GM18873 (cell line): ENCODE data around the gene UROC1.

Source experiments
- ATAC-seq: cut with Tn5 transposase; IDR thresholded peaks from one replicate; pipeline ENCODE4 v1.9.1; 2021; ENCODE audit warnings: mild to moderate bottlenecking, moderate library complexity, moderate number of reproducible peaks; ENCODE audit not compliant: unreplicated experiment, low FRiP score

The UROC1 gene

DNA sequence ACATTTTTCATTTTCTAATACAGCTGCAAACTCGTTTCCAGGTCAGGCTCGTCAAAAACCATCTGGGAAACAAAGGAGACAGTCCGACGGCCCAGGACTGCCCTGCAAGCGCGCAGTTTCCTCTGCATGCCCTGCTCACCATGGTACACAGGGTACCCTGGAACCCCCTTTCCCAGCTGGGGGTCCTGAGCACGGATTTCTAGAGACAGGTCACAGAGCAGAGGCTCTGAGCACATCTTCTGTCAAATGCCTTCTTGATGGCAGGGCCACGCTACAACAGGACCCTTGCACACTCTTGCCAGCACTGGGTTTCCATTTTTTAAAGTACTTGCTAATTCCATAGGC lies 50.0 kb downstream of the UROC1 start:
- ATAC-seq, result no peak

DNA sequence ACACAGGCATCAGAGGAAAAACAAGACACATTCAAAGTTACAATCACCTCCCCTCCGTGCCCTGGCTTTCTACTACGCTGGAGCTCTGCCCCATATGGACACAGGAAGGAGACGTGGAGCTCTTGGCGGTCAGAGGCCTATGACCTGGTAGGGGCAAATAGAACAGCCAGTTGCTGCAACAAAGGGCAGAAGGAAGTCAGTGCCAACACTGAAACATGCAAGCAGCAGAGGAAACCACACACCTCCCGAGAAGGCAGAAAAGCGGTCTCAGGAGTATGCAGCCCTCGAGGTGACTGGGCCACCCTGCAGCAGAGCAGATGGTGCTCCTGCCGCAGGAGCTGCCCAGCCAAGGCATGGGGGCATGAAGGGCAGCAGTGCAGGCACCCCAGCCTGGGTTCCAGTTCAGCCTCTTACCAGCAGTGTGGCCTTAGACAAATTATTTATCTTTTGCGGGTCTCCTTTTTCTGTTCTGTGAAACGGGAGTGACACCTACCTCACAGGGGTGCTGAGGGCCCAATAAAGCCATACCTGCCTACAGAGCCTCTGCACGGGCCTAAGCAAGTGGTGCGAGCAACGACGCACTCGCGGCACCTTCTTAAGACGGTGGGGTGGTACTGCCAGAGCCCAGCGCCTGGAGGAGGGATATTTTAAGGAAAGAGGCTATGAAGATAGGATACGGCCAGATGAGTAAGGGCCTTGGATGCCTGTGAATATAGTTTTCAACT lies 50.5 kb downstream of the UROC1 start:
- ATAC-seq, result no peak

- ATAC-seq, result no peak
These were observed 51.5 kb downstream of the UROC1 start for GRCh38 chr3:126465928-126466544.

DNA sequence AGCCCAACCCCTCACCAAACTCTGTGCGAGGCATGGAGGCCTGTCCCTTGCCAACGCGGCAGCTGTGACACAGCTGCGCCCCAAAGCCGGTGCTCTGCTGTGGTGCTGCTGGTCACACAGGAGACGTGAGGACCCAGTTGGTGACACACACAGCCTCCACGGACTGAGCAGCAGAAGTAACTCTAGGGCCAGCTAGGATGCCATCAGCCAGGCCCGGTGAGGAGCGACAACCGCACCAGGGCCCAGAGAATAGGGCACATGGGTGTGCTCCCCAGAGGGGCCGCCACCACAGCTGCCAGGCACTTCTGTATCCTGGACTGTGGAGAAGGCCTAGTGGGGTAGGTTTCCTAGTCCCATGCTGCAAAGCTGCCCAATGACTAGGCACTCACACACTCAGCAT lies 52.6 kb downstream of the UROC1 start:
- ATAC-seq, result no peak

DNA sequence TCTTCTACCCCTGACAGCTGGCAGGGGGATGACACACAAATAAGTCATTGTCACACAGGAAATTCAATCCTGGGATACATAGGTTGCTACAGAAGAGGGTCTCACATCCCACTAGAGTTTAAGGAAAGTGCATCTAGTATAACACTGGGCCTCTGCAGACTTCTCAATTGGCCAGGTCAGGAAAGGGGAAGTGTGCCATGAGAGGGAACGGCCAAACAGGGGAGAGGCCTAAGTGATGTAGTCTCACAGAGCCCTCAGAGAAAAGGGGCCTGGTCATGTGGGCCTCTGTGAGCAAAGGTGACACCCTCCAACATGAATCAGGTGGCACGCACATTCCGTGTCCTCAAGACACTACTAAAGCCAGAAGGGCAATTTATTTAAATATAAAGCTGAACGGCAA lies 53.1 kb downstream of the UROC1 start:
- ATAC-seq, result no peak

- no peak for ATAC-seq
These were observed 53.5 kb downstream of the UROC1 start for GRCh38 chr3:126464093-126464492.

GRCh38 chr3:126463521-126463920 lies 54.1 kb downstream of the UROC1 start:
- no peak for ATAC-seq

DNA sequence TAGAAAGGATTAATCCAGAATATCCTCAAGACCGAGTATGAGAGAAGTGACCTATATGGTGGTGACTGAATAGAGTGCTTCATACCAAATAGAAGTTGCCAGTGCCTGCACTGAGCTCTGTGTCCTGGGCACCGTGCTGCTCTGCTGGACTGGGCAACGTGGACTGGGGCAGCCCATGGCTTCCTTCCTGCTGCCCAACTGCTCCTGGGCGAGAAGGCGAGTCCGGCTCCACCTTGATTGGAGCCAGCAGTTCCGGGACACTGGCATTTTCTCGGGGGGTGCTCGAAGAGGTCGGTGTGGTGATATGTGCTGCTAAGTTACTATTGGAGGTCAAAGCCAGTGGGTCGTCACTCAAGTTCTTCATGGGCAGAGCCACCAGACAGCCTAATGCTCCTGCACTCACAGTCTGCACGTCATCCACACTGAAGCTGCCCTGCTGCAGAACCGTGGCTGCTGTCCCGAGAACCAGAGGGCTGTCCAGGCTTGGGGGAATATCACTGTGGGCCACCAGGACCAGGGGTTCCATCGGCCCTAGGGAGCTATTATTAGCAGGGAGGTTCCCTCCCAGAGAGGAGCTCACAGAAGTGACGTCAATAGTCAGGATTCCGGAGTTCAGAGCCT lies 56.0 kb downstream of the UROC1 start:
- no peak for ATAC-seq

DNA sequence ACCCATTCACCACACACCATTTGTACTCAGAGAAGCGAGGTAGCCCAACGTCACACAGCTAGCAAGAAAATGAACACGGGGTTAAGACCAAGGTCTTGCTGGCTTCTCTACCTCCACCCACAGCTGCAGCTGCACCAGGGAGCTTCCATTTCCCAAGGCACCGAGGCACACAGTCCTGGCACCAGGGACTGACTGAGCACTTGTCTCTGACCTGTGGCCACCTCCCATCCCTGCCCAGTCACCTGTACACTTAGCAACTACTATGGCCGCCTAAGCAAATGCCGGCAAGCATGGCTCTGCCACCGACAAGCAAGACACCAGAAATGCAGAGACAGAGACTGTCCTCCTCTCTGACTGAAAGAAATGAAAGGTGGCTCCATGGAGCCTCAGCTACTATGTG lies 57.2 kb downstream of the UROC1 start:
- ATAC-seq, result no peak

GRCh38 chr3:126459763-126460127 lies 57.8 kb downstream of the UROC1 start:
- ATAC-seq, result no peak

- no peak for ATAC-seq
These were observed 58.3 kb downstream of the UROC1 start for GRCh38 chr3:126459111-126459762.

GRCh38 chr3:126456766-126457388 lies 60.7 kb downstream of the UROC1 start:
- no peak for ATAC-seq

DNA sequence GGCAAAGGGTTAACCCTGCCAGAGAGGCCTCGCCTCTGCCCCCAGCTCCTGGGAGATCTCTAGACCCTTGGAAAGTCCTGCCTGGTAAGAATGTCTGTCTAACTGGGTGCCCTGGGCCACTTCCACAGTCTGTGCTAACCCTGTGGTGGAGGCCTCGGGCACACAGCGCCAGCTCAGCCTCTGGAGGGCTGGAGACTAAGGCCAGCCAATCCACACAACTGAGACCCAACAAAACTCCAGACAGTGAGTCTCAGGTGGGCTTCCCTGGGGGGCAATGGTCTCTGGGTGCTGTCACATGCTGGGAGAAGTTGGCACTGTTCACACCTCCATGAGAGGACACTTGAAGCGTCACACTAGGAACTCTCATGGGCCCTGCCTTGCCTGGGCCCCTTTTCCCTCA lies 61.4 kb downstream of the UROC1 start:
- ATAC-seq, result no peak

DNA sequence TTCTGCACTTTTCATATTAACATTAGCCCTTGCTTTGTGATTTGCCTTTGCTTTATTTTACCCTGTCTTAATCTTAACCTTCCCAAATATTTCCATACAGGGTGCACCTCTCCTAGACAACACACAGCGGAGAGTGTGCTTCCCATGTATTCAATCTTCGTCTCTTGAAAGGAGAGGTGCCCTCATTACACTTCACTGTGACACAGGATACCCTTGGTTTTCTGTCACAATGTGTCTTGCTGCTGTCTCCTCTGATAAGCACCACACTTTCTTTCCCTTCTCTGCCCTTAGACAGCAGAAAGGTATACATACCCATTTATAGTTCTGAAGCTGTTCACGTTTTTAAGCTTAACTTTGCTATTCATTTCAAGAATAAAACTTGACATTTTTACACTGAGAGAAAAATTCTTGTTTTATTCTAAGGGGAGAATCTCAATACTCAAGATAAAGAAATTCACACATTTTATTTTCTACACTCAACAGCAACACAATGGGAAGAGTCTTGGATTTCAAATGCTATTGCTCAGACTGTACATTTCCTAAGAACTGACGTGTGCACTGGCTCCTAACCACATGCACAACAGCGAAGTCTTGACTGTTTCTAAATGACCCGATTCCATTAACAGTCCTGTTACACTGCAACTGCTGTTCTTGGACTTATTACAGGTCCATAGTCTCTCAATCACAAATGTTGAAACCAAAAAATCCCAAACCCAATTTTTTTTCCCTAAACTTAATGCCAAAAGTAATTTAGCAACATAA lies 63.0 kb downstream of the UROC1 start:
- no peak for ATAC-seq

- no peak for ATAC-seq
These were observed 63.5 kb downstream of the UROC1 start for GRCh38 chr3:126454025-126454424.

GRCh38 chr3:126452213-126452612 lies 65.4 kb downstream of the UROC1 start:
- ATAC-seq, result no peak

GRCh38 chr3:126451511-126451910 lies 66.1 kb downstream of the UROC1 start:
- no peak for ATAC-seq

GRCh38 chr3:126450744-126451143 lies 66.8 kb downstream of the UROC1 start:
- ATAC-seq, result no peak

DNA sequence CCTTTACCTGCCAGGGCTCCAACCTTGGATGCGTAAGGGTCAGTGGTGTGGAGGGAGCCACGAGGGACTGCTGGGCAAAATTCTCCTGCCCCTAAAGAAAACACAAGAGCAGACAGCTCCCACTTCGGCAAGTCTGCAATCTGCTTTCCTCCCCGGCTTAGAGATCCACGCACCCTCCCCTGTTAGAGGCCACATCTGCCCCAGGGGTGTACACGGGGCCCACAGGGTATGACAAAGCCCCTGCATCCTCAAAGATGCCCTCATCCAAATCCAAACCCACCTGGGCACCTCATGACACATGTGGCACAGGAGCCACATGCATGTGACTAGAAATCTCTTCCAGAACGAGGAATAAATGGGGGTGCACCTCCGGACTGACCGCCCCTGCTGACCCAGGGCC lies 67.4 kb downstream of the UROC1 start:
- no peak for ATAC-seq

DNA sequence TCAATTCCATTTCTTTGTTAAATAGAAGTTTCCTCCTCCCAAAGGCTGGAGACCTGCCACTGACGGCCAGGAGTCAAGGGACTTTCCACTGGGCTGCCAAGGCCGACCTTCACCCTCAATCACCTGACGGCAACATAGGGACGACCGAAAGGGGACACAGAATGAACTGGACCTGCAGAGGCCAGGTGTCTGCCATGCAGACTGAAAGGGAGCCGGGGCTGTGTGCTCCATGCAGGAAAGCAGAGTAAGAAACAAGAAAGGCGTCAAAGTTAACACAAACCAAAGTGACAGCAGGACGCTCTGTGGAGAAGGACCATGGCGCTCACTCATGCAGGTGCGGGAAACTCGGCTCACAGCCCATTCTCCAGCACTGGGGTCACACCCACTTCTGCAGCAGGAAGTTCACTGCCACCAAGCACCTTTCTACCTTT lies 67.9 kb downstream of the UROC1 start:
- no peak for ATAC-seq

DNA sequence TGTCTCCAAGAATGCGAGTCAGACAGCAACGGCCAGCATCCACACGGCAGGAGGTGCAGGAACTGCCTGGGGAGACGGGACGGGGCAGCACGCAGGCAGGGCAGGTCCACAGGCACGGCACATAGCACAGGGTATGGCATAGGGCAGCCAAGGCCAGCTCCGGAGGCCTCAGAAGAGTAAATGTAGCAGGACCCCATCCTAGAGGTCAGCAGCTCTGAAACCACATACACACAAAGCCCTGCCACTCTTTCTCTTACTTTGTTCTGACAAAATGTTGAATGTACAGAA lies 68.7 kb downstream of the UROC1 start:
- ATAC-seq, result no peak
